GM19043 (cell line): Measurements from ENCODE around the gene NUDT10.
"Not testable (repeated sequence)": the region's sequence is repeated elsewhere in the genome, so short reads cannot be mapped to it uniquely, and the experiment has no call there.

Experiments used
- ATAC-seq: cut with Tn5 transposase; IDR thresholded peaks from one replicate; pipeline ENCODE4 v1.9.1; 2021; ENCODE audit warnings: low read depth; ENCODE audit not compliant: unreplicated experiment

The NUDT10 gene

DNA sequence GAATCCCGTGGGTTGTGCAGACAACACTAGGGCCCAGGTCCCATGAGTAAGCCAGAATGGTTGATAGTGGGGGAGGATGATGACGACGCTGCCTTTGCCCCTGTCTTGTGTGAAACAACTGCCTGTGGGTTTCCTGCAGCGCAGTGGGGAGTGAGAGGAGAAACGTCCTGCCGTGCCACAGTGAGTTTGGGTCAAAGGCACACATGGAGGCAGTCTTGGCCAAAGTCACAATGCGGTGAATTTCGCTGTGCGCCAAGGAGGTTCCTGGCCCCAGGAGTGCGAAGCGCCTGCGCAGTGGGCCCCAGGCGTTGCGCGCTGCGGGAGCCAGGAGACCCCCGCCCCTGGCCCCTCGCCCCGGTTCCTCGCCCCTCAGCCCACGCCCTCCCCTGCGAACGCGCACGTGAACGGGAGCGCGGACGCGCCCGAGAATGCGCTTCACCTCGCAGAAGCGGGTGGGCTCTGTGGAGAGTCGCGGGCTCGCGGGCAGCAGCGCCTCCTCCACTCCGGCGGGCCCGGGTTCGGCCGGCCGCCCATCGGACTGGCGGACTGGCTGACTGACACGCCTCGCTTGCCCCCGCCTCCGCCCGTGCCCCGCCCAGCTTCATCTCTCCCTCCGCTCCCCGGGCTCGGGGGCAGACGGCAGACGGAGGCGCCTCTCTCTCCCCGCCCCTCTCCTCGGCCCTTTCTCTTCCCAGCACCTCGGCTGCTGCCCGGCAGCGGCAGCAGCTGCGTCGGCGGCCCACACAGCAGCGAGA is at the start of gene NUDT10:
Gene NUDT10, plus strand, starts transcription at position 635 of the 755 bp plus-strand sequence. CDS start 144 bp downstream, outside the sequence.
- ATAC-seq: no peak

DNA sequence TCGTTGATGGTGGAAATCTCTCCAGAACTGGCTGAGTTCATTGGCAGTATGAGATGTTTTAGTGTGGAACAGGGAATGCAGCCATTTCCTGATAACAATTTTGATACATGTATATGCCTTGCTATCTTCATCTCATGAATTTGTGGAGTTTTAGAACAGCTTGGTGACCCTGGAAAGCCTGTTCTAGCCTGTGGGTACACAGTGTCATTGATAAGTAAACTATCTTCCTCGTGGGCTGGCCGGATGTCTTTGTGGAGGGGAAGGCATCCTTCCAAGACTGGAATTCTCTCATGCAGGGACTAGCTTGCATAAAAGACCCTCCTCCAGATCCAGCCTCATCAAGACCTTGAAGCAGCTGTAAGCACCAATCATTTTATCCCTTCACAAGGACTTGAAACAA is 40.2 kb upstream of the NUDT10 start:
- ATAC-seq: no peak

DNA sequence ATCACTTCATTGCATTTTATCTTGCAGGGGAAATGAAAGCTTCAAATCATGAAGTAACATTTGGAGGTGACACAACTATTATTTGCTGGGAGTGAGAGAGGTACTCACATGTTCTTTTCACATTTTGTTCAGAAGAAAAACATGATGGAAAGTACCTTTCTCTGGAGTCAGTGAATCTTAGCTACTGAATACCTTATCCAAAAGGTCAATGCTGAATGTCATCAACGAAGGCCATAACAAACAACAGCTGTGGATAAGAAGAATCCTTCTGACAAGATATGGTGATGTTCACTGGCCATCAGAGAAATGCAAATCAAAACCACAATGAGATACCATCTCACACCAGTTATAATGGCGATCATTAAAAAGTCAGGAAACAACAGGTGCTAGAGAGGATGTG is 36.5 kb upstream of the NUDT10 start:
- no peak for ATAC-seq

DNA sequence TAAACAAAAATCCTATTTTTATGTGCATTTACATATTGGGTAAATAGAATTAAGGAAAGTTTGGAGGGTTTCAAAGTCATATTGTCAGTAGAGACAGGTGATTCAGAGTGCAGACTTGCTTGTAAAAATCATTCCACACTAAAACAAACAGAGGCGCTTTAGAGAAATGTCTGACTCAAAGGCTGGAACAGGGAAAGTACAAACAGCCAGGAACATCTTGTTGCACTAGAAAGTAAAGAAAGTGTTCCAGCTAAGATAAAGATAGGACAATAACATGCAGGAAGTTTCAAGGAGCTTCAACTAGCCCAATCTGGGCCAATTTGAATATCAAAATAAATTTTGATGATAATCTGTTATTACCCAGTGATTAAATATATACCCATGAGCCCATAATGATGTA is 16.4 kb upstream of the NUDT10 start:
- ATAC-seq: no peak

DNA sequence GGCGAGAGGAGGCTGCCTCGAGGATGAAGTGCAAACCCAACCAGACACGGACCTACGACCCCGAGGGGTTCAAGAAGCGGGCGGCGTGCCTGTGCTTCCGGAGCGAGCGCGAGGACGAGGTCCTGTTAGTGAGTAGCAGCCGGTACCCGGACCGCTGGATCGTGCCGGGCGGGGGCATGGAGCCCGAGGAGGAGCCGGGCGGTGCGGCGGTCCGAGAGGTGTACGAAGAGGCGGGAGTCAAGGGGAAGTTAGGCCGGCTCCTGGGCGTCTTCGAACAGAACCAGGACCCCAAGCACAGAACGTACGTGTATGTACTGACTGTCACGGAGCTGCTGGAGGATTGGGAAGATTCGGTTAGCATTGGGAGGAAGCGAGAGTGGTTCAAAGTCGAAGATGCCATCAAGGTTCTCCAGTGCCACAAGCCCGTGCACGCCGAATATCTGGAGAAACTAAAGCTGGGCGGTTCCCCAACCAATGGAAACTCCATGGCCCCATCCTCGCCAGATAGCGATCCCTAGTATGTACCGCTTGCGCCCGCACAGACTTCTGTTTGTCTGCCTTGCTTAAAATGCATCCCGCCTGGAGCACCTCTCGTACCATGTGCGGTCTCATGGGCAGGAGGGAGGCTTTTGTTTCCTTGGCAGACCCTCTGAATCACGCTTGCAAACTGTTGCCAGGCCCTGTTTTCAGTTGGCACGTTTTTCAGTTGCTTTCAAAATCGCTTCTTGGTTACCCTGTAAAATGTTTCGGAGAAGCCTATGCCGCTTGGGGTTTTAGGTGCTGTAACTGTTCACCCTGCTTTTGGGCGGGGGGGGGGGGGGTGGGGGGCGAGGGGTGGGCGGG is 542 bp downstream of the NUDT10 start:
- not testable (repeated sequence) for ATAC-seq

DNA sequence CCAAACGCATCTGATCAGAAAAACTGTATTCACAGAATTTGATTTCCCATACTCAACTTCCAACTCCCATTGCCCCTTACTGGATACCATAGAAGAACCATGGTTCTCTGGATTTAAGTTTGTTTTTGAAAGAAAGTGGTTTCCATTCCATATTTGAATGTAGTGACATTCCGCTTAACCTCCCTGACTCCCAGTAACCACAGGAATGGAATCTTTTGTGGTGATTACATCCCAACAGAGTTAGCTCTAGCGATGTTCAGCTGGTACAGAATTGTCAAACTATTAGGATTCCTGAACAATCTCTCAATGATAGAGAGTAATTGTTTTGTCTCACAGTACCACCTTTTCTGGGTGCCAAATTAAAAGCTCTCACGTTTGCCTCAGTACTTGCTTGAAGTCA is 1.7 kb downstream of the NUDT10 start:
- no peak for ATAC-seq

DNA sequence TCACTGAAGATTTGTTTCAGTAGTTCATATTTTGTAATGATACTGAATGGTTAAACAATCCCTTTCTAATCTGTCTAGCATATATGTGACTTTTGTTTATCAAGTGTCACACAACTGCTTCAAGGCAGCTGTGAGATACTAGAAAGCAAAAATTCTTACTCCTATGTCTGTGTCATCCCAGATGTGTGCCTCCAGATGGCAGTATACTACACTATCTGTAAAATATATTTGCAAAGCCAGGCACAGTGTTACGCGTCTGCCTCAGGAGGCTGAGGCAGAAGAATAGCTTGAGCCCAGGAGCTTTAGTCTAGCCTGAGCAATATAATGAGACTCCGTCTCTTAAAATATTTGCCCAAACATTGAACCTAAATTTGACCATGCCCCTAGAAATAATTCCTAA is 4.0 kb downstream of the NUDT10 start:
- no peak for ATAC-seq

DNA sequence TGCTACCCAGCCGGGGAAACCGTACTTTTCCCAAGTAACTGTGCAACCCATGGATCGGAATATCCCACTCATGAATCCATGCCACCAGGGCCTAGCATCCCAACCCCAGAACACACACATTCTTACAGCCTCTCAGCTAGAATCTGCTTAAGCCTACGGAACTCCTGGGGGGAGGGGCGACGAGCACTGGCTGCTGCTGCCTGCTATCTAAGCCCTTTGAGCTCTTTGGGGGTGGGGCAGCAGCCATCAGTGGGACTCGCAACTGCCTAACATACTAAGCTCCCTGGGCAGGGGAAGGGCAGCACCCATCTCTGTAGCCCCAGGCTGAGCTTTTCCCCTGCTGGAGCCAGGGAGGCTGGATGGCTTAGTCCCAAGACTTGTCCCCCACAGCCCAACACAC is 28.6 kb downstream of the NUDT10 start:
- no peak for ATAC-seq

DNA sequence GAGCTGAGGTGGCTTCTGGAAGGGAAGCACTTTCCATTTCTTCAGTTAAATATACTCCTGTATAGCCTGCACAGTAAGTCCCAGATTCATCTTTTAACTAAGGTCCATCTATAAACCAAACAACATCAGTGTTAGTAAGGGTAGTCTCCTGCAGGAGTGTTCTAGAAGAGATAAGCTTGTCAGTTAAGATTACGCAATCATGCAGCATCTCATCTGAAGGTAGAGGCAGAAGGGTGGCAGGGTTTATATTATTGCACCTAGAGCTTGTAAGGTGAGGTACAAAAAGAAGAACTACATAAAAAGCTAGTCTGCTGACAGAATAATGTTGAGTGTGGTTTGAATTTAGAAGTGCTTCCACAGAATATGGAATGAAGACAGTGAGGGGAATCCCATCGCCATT is 44.0 kb downstream of the NUDT10 start:
- no peak for ATAC-seq
